ENCODE data around the gene OR5T3.
"Not testable (repeated sequence)": the region's sequence is repeated elsewhere in the genome, so short reads cannot be mapped to it uniquely, and the experiment has no call there.

Gene OR5T3

GRCh38 chr11:56251954-56252353 lies at the start of gene OR5T3:
Gene OR5T3 (plus strand): TSS chr11:56252254. CDS start chr11:56252254, 0 bp downstream.
- H3K36me3 ChIP-seq: no peaks in the 10 kb centered on the region
- no peak within 1 kb of the TSS for H3K4me3 ChIP-seq (ENCODE audit: low read depth in 1 of 2, low read length in 1 of 2)
- TF ChIP-seq, protein P1, sequence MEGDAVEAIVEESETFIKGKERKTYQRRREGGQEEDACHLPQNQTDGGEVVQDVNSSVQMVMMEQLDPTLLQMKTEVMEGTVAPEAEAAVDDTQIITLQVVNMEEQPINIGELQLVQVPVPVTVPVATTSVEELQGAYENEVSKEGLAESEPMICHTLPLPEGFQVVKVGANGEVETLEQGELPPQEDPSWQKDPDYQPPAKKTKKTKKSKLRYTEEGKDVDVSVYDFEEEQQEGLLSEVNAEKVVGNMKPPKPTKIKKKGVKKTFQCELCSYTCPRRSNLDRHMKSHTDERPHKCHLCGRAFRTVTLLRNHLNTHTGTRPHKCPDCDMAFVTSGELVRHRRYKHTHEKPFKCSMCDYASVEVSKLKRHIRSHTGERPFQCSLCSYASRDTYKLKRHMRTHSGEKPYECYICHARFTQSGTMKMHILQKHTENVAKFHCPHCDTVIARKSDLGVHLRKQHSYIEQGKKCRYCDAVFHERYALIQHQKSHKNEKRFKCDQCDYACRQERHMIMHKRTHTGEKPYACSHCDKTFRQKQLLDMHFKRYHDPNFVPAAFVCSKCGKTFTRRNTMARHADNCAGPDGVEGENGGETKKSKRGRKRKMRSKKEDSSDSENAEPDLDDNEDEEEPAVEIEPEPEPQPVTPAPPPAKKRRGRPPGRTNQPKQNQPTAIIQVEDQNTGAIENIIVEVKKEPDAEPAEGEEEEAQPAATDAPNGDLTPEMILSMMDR (IDR thresholded peaks at IDR 0.05): no peak
- H3K27ac ChIP-seq: no peak within 1 kb of the TSS
- H3K9me3 ChIP-seq: no peaks in the 10 kb centered on the region
- no peaks in the 10 kb centered on the region for H3K4me1 ChIP-seq (ENCODE audit: control insufficient read depth in 1 of 2, insufficient read depth in 1 of 2, low read depth in 1 of 2, low read length in 1 of 2)
- H3K27me3 ChIP-seq: no peaks in the 10 kb centered on the region

DNA sequence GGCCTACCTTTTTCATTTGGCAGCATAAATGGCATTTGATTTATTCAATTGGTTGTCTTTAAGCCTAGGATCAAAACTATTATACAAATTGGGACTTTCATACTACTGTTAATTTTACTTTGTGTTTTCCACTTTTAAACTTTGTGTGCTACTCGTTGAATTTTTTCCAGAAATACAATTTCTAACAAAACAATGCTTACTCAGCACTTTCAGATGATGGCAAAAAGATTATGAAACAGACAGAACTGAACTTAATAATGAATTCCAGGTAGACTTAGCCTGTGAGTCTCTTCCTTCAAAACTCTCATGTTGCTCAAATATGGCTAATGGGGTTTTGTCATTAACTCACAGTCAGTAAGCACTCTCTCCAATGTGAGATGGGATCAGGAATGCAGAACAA lies 44.3 kb upstream of the OR5T3 start:
- TF ChIP-seq, protein P1 (IDR thresholded peaks at IDR 0.05): no peak
- Histone ChIP-seq H3K4me3 (ENCODE audit: low read depth in 1 of 2, low read length in 1 of 2) (no peak overlapping the region), H3K27ac (no peak overlapping the region), H3K4me1 (ENCODE audit: control insufficient read depth in 1 of 2, insufficient read depth in 1 of 2, low read depth in 1 of 2, low read length in 1 of 2) (no peaks in the 10 kb centered on the region), H3K9me3 (no peaks in the 10 kb centered on the region), H3K27me3 (no peaks in the 10 kb centered on the region), H3K36me3 (no peaks in the 10 kb centered on the region)

- no peaks in the 10 kb centered on the region for H3K4me1 ChIP-seq (ENCODE audit: control insufficient read depth in 1 of 2, insufficient read depth in 1 of 2, low read depth in 1 of 2, low read length in 1 of 2)
- H3K4me3 ChIP-seq (ENCODE audit: low read depth in 1 of 2, low read length in 1 of 2): no peak overlapping the region
- H3K27ac ChIP-seq: no peak overlapping the region
- no peaks in the 10 kb centered on the region for H3K36me3 ChIP-seq
- peaks cover 4% of the 10 kb centered on the region for H3K9me3 ChIP-seq
- no peaks in the 10 kb centered on the region for H3K27me3 ChIP-seq
- TF ChIP-seq, protein P1 (IDR thresholded peaks at IDR 0.05): no peak
Measured at GRCh38 chr11:56214537-56214936, 37.5 kb upstream of the OR5T3 start.

GRCh38 chr11:56219735-56220134 lies 32.3 kb upstream of the OR5T3 start:
- H3K9me3 ChIP-seq; H3K27ac ChIP-seq; H3K36me3 ChIP-seq; H3K4me1 ChIP-seq (ENCODE audit: control insufficient read depth in 1 of 2, insufficient read depth in 1 of 2, low read depth in 1 of 2, low read length in 1 of 2); H3K27me3 ChIP-seq; H3K4me3 ChIP-seq (ENCODE audit: low read depth in 1 of 2, low read length in 1 of 2): not testable (repeated sequence)

DNA sequence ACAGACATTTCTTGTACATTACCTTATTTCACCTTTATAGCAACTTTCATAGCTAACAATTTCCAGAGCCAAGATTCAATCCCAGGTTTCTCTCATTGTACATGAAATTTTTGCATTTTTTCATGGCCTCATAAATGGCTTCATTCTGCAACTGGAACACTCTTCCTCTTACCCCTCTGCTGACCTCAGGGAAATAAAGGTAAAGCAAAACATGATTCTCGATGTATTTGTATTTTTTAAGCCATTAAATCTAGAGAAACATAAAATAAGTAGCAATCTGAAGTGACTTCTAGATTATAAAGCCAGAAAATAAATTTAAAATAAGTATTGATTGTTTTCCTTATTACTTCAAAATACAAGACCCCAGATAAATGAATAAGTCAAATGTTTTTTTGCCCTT lies 17.9 kb upstream of the OR5T3 start, which contains the start of gene OR5T2:
TSS of gene OR5T2 (minus strand) at position 101 of the 400 bp plus-strand sequence. CDS start 1,193 bp downstream, outside the sequence.
- no peaks in the 10 kb centered on the region for H3K4me1 ChIP-seq (ENCODE audit: control insufficient read depth in 1 of 2, insufficient read depth in 1 of 2, low read depth in 1 of 2, low read length in 1 of 2)
- H3K36me3 ChIP-seq: no peaks in the 10 kb centered on the region
- H3K9me3 ChIP-seq: no peaks in the 10 kb centered on the region
- no peak within 1 kb of the TSS for H3K4me3 ChIP-seq (ENCODE audit: low read depth in 1 of 2, low read length in 1 of 2)
- TF ChIP-seq, protein P1 (IDR thresholded peaks at IDR 0.05): no peak
- H3K27me3 ChIP-seq: no peaks in the 10 kb centered on the region
- H3K27ac ChIP-seq: no peak within 1 kb of the TSS

DNA sequence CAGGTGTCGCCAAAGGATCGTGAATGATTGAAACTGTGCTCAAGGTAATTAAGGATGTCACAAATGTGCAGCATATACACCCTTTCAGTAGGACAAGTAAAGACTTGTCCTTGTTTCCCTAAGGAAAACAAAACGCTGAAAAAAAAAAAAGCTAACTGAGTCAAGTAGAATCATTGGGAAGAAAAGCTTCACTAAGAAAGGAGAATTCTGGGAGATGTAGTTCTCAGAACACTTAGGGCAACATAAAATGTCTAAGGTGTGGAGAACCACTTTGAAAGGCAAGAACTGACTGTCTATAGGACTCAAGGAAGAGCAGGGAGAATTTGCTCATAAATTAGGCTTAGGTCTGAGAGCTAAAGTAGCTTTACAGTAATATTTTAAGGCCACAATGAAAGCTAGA lies 19.0 kb downstream of the OR5T3 start:
- no peak overlapping the region for H3K4me3 ChIP-seq (ENCODE audit: low read depth in 1 of 2, low read length in 1 of 2)
- no peaks in the 10 kb centered on the region for H3K36me3 ChIP-seq
- TF ChIP-seq, protein P1 (IDR thresholded peaks at IDR 0.05): no peak
- no peak overlapping the region for H3K27ac ChIP-seq
- H3K4me1 ChIP-seq (ENCODE audit: control insufficient read depth in 1 of 2, insufficient read depth in 1 of 2, low read depth in 1 of 2, low read length in 1 of 2): no peaks in the 10 kb centered on the region
- no peaks in the 10 kb centered on the region for H3K27me3 ChIP-seq
- H3K9me3 ChIP-seq: no peaks in the 10 kb centered on the region

All from neutrophil (primary cell).